Activated naive CD4-positive, alpha-beta T cell treated with anti-CD3 and anti-CD28 coated beads for 36 hours (primary cell): Measurements from ENCODE around the gene ZBBX. TPM values are rescaled to one million over a fixed set of nuclear protein-coding genes. Genes with fewer than 3 reads are reported as not detected.

Experiments
- CTCF ChIA-PET: fragments of 350-600 bp; sonication (Branson Sonifier 250); formaldehyde crosslinking; loops from one replicate; lab custom pipeline; 2021; ENCODE audit warnings: antibody characterized with exemption; lab: Charles Lee
- DNase-seq: peaks from one replicate; pipeline ENCODE4 v3.0.0-alpha.2; 2020
- H3K27ac Mint-ChIP-seq: one replicate; pipeline ENCODE4 v1.8.0; 2021; ENCODE audit warnings: mild to moderate bottlenecking, mixed read lengths
- H3K27me3 Mint-ChIP-seq: one replicate; pipeline ENCODE4 v1.8.0; 2021; ENCODE audit warnings: low read depth, mixed read lengths
- H3K36me3 Mint-ChIP-seq: one replicate; pipeline ENCODE4 v1.8.0; 2021; ENCODE audit warnings: low read depth, mixed read lengths
- H3K4me1 Mint-ChIP-seq: one replicate; pipeline ENCODE4 v1.8.0; 2021; ENCODE audit warnings: low read depth, mixed read lengths
- H3K4me3 Mint-ChIP-seq: one replicate; pipeline ENCODE4 v1.8.0; 2021; ENCODE audit warnings: mild to moderate bottlenecking, moderate library complexity, mixed read lengths
- H3K9me3 Mint-ChIP-seq: one replicate; pipeline ENCODE4 v1.8.0; 2021; ENCODE audit warnings: mixed read lengths
- intact Hi-C: fragments of 100-400 bp; cut with micrococcal nuclease; formaldehyde crosslinking; loops from one replicate; pipeline ENCODE4 v1.15.1; 2023
- total RNA-seq, 2 experiments: library from RNA; stranded (reverse); gene quantifications; one replicate each; pipeline ENCODE4 v1.2.3, GENCODE V29; 2021

Gene ZBBX
- total RNA-seq, 2 experiments from 2014 or later = not detected

DNA sequence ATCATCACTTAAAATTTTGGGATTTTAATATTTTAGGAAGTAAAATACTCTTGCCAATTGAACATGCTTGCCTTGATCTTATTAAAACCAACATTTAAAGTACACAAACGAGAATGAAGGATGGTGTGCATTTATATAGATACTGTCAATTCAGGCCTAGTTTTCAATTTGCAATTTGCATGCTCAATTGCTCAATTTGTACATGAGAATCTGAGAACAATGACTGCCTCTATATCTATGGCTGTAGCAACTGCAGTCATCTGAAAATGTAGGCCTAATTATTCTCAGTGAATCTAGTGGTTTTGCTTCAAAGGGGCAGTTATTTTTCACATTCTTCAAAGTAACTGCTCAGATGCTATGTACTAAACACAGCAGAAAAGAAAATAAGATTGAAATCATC is 18.8 kb downstream of the ZBBX start:
- intact Hi-C loops = no loop called here
- H3K4me3 Mint-ChIP-seq = no peak overlapping the region
- CTCF ChIA-PET = no interaction called here
- H3K9me3 Mint-ChIP-seq = peaks cover 2% of the 10 kb centered on the region
- H3K27ac Mint-ChIP-seq = no peak overlapping the region
- DNase-seq = no peak
- H3K27me3 Mint-ChIP-seq = no peaks in the 10 kb centered on the region
- no peaks in the 10 kb centered on the region for H3K4me1 Mint-ChIP-seq
- H3K36me3 Mint-ChIP-seq = no peaks in the 10 kb centered on the region

DNA sequence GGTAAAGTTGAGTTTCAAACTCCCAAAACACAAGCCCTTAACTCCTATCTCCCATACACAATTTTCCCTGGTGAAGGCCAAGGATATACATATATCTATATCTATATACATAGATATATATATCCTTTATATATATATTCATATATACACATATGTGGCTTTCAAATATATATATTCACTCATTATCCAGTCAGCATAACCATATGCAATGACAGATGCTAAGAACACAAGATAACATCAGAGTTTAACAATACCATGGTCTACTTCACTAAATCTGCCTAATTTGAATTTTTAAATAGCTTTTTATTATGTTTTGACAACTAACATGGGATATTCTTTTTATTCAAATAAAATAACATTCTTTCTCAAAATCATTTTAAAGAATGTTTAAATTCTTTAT is 24.7 kb downstream of the ZBBX start:
- H3K9me3 Mint-ChIP-seq = peaks cover 2% of the 10 kb centered on the region
- H3K27me3 Mint-ChIP-seq = peaks cover 2% of the 10 kb centered on the region
- DNase-seq = no peak
- H3K4me1 Mint-ChIP-seq = no peaks in the 10 kb centered on the region
- H3K36me3 Mint-ChIP-seq = no peaks in the 10 kb centered on the region
- H3K4me3 Mint-ChIP-seq = no peak overlapping the region
- intact Hi-C loops = no loop called here
- CTCF ChIA-PET = no interaction called here
- H3K27ac Mint-ChIP-seq = no peak overlapping the region

DNA sequence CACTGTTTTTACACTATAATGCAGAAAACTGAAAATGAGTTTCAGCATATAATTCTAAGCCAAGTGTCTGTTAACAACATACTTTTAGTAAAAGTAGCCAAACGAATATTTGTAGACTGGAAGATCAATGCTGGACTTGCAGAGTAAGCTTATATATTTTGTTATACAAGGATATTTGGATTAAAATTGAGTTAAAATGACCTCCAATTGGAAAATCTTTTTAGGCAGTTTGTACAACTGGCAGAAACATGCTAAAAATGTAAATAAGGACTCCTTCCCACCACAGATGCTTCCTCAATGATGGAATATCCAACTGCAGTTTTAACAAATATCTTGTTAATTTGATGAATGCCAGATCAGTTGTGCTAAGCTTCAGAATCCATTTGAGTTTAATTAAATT is 25.3 kb downstream of the ZBBX start:
- Mint-ChIP-seq H3K4me1 (no peaks in the 10 kb centered on the region), H3K36me3 (no peaks in the 10 kb centered on the region), H3K27ac (no peak overlapping the region), H3K27me3 (peaks cover 2% of the 10 kb centered on the region), H3K9me3 (peaks cover 2% of the 10 kb centered on the region), H3K4me3 (no peak overlapping the region)
- no peak for DNase-seq
- CTCF ChIA-PET = no interaction called here
- intact Hi-C loops = loop anchor here (5.0 kb wide), 1 partner anchor 1502 kb away; no protein-coding TSS in a partner anchor

DNA sequence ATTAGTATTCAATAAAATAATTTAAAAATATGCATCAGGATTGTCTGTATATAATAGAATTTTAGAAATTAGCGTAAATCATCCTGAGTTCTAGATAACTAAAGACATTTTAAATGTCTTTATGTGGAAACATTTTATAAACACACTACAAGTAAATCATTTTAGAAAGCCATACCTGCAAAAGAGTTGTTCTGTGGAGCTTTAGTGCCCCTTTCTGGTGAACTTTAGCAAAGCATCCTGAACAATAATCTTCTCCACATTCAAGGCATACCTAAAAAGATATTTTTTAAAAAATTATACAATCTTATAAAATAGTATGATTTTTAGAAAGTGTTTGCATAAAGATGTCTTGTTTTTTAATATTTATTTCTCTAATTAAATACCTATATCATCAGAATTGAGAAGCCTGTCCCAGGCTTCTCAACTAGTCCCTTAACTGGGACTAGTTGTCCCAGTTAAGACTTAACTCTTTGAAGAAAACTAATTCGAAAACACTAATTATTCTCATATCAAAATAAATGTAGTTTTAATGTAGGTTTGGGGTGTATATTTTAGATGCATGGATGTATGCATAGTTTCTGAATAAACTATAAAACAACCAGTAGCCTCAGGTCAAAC is 29.7 kb downstream of the ZBBX start:
- Mint-ChIP-seq H3K4me1 (no peaks in the 10 kb centered on the region), H3K27me3 (peaks cover 3% of the 10 kb centered on the region), H3K27ac (no peak overlapping the region), H3K36me3 (no peaks in the 10 kb centered on the region), H3K9me3 (no peaks in the 10 kb centered on the region), H3K4me3 (no peak overlapping the region)
- intact Hi-C loops = loop anchor here (5.0 kb wide), 1 partner anchor 1498 kb away; no protein-coding TSS in a partner anchor
- CTCF ChIA-PET = no interaction called here
- no peak for DNase-seq

DNA sequence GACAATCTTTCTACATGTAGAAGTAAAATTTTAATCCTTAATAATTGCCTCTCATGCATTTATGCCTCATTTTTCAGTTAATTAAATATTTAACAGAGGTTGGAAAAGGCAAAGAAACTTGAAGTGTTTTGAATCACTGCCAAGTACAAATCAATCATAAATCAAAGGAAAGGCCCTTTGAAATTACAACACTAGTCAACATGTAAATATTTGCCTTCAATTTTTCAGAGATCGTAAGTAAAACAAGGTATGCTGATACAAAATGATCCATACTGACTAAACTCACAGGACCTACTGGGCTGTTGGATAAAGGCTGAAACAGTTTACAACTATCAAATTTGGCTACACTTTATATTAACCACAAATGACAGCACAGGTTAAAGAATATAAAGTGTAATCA is 33.9 kb downstream of the ZBBX start:
- Mint-ChIP-seq H3K4me3 (no peak overlapping the region), H3K36me3 (no peaks in the 10 kb centered on the region), H3K9me3 (no peaks in the 10 kb centered on the region), H3K27me3 (peaks cover 4% of the 10 kb centered on the region), H3K4me1 (no peaks in the 10 kb centered on the region), H3K27ac (no peak overlapping the region)
- DNase-seq = no peak
- CTCF ChIA-PET = no interaction called here
- intact Hi-C loops = loop anchor here (10.0 kb wide), 1 partner anchor 1331 kb away; no protein-coding TSS in a partner anchor

DNA sequence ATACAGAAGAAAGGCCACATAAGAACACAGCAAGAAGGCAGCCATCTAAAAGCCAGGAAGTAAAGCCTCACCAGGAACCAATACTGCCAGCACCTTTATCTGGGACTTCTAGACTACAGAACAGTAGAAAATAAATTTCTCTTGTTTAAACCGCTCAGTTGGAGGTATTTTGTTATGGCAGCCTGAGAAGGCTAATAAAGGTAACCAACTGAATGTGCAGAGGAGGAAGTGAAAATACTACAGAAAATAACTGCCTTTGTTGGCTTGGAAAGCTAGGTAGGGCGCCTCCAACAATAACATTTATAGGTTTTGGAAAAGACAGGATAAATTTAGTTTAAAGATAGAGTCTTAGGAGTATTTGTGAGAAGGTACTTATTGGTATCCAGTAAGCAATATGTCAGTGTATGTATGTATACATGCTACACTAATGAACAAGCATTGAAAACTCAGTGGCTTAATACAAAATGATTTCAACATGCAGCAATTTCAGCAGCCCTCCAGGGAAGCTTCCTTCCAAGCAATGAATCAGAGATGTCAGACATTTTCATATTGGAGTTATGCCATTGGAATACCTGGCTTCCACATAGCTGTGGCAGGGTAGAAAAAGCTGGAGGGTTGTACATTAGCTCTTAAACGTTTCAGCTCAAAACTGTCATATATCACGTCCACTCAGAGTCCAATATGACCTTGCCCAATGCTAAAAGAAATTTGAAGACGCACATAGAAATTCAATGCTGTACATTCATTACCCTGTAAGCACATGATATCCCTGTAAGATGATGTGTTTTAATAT is 48.9 kb downstream of the ZBBX start:
- Mint-ChIP-seq H3K27me3 (peaks cover 2% of the 10 kb centered on the region), H3K36me3 (no peaks in the 10 kb centered on the region), H3K27ac (no peak overlapping the region), H3K9me3 (no peaks in the 10 kb centered on the region), H3K4me3 (no peak overlapping the region), H3K4me1 (no peaks in the 10 kb centered on the region)
- CTCF ChIA-PET = no interaction called here
- DNase-seq = no peak
- intact Hi-C loops = no loop called here

DNA sequence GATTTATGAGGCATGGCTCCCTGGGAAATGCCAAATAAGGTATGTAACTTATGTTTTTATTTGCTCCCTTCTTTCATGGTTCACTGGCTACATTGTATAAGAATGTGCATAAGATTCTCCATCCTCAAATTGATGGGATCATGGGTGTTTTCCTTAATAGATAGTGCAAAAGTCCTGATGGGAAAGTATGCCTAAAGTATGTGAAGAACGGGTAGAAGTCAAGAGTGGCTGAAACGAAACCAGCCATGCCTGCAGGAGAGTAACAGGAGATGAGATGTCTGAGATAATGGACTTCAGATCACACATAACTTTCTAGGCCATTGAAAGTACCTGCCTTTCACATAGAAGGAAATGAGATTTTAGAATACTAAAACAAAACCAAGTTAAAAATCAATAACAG is 56.5 kb downstream of the ZBBX start:
- Mint-ChIP-seq H3K27ac (no peak overlapping the region), H3K27me3 (no peaks in the 10 kb centered on the region), H3K36me3 (no peaks in the 10 kb centered on the region), H3K4me3 (no peak overlapping the region), H3K4me1 (no peaks in the 10 kb centered on the region), H3K9me3 (no peaks in the 10 kb centered on the region)
- CTCF ChIA-PET = interaction anchor here (0.7 kb wide), 1 partner anchor 213 kb away, joined by 3 read pairs; no protein-coding TSS in a partner anchor
- no peak for DNase-seq
- intact Hi-C loops = no loop called here

DNA sequence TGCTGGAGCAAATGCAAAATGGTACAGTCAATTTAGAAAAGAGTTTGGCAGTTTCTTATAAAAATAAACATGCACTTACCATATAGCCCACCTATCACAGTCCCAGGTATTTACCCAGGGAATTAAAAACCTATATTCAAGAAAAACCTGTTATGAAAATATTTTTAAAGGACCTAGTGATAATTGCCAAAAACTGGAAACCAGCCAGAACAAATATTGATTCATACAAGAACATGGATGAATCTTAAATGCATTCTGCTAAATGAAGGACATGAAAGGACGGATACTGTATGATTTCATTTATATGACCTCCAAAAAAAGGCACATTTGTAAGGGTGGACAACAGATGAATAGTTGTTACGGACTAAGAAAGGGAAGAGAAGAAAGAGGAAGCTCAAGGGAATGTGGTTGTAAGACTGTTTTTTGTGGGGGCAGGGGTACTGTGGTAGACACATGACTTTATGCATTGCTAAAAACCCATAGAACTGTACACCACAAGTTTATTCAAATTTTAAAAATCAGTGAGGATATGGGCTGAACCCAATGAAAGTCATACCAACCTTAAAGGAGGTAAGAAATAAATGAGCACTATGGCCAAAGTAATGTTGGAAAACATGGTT is 61.0 kb downstream of the ZBBX start:
- Mint-ChIP-seq H3K27ac (no peak overlapping the region), H3K36me3 (no peaks in the 10 kb centered on the region), H3K9me3 (no peaks in the 10 kb centered on the region), H3K27me3 (no peaks in the 10 kb centered on the region), H3K4me1 (no peaks in the 10 kb centered on the region), H3K4me3 (no peak overlapping the region)
- CTCF ChIA-PET = no interaction called here
- intact Hi-C loops = no loop called here
- DNase-seq = no peak

DNA sequence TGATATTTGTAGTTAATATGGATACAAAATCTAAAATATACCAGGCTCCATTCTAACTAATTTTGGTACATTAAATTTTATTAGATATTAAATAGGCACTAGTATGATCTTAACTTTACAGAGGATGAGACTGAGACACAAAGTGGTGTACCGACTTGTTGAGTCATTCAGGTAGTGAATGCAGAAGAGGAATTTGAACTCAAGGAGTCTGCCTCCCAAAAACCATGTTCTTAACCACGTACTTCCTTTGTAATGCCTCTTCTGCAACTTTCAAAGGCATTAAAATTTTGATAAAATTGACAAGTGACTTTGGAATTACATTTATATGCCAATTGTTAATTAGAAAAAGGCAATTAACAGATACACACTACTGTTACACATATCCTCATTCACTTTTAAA is 61.8 kb downstream of the ZBBX start:
- no peaks in the 10 kb centered on the region for H3K27me3 Mint-ChIP-seq
- no peak overlapping the region for H3K4me3 Mint-ChIP-seq
- H3K27ac Mint-ChIP-seq = no peak overlapping the region
- no peaks in the 10 kb centered on the region for H3K36me3 Mint-ChIP-seq
- intact Hi-C loops = no loop called here
- no peak for DNase-seq
- CTCF ChIA-PET = no interaction called here
- no peaks in the 10 kb centered on the region for H3K4me1 Mint-ChIP-seq
- no peaks in the 10 kb centered on the region for H3K9me3 Mint-ChIP-seq

DNA sequence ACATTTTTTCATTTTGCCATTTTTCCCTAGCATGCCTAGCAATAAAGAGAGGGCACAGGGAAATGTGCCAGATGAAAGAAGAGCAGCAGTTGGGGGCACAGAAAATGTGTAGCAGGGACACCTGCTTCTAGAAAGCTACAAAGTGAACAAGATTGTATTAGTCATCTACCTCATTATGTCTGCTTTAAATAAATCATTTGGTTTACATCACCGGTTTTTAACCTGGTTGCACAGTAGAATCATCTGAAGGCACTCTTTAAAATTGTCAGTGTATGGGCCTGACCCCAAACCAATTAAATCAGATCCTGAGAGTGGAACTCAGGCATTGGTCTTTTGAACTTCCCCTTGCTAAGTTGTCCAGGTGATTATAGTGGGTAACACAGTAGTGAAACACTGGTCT is 73.8 kb downstream of the ZBBX start:
- DNase-seq = no peak
- intact Hi-C loops = no loop called here
- Mint-ChIP-seq H3K27ac (no peak overlapping the region), H3K9me3 (peaks cover 3% of the 10 kb centered on the region), H3K27me3 (no peaks in the 10 kb centered on the region), H3K4me1 (no peaks in the 10 kb centered on the region), H3K4me3 (no peak overlapping the region), H3K36me3 (no peaks in the 10 kb centered on the region)
- CTCF ChIA-PET = no interaction called here

DNA sequence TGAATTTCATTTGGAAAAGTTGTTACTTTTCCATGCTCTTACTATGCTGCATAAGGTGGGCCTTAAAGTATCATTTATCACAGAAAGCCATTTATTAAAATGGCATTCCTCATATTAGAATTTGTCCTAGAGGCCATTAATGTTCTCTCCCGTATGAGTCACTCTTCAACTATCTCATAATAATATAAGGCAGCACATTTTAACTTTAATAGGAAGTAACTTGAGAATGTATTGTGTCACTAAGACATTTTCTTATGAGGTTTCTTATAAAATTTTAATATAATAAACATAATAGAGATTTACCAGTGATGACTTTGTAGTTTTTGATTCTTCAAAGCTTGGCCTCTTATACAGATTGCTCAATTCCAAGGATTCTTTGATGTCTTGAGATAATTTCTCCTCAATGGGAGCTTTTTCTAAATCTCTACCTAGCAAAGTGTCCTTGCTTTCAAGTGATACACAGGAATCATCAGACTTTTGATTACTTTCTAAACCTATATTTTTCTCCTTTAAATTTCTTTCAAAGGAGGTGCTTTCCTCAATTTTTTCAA is 74.7 kb downstream of the ZBBX start:
- CTCF ChIA-PET = no interaction called here
- Mint-ChIP-seq H3K27ac (no peak overlapping the region), H3K9me3 (peaks cover 3% of the 10 kb centered on the region), H3K4me3 (no peak overlapping the region), H3K4me1 (no peaks in the 10 kb centered on the region), H3K36me3 (no peaks in the 10 kb centered on the region), H3K27me3 (no peaks in the 10 kb centered on the region)
- intact Hi-C loops = no loop called here
- DNase-seq = no peak

DNA sequence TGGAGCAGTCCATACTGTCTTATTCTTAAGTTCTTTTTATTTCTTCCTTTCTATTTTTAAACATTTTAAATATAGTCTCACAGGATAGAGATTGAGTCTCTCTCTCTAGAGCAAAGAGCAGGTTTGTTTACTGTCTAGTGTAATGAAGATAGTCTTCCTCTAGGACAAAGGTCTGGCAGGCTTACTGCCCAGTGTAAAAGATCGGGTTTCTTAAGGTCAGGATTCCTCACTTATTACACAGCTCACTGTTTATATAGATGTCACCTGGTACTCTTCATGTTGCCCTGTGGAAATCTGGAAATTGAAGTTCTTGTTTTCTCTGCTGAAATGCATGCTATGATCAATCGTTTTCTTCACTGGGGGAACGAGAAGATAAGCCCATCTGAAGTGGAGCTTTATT is 76.0 kb downstream of the ZBBX start:
- DNase-seq = no peak
- CTCF ChIA-PET = no interaction called here
- H3K4me1 Mint-ChIP-seq = no peaks in the 10 kb centered on the region
- no peaks in the 10 kb centered on the region for H3K27me3 Mint-ChIP-seq
- intact Hi-C loops = no loop called here
- H3K27ac Mint-ChIP-seq = no peak overlapping the region
- no peaks in the 10 kb centered on the region for H3K9me3 Mint-ChIP-seq
- H3K4me3 Mint-ChIP-seq = no peak overlapping the region
- no peaks in the 10 kb centered on the region for H3K36me3 Mint-ChIP-seq
